Ishikawa (cell line): ENCODE results near the gene POLN.

Experiments
- CEBPB ChIP-seq: IDR thresholded peaks from 2 replicates; pipeline ENCODE4 v1.6.1; 2012
- CREB1 ChIP-seq: IDR thresholded peaks from 2 replicates; pipeline ENCODE4 v1.6.1; 2012; ENCODE audit warnings: low read depth
- EP300 ChIP-seq: IDR thresholded peaks from 2 replicates; pipeline ENCODE4 v1.6.1; 2012; ENCODE audit warnings: borderline replicate concordance
- FOXM1 ChIP-seq: IDR thresholded peaks from 2 replicates; pipeline ENCODE4 v1.6.1; 2012; ENCODE audit warnings: low read depth, borderline replicate concordance
- MAX ChIP-seq: IDR thresholded peaks from 2 replicates; pipeline ENCODE4 v1.6.1; 2012
- NFIC ChIP-seq: IDR thresholded peaks from 2 replicates; pipeline ENCODE4 v1.6.1; 2012
- REST ChIP-seq: IDR thresholded peaks from 2 replicates; pipeline ENCODE4 v1.6.1; 2012; ENCODE audit warnings: low read depth, mild to moderate bottlenecking
- TAF1 ChIP-seq: IDR thresholded peaks from 2 replicates; pipeline ENCODE4 v1.6.1; 2012; ENCODE audit warnings: low read depth, mild to moderate bottlenecking
- TEAD4 ChIP-seq: IDR thresholded peaks from 2 replicates; pipeline ENCODE4 v1.6.1; 2012
- YY1 ChIP-seq: IDR thresholded peaks from 2 replicates; pipeline ENCODE4 v1.6.1; 2012; ENCODE audit warnings: low read depth

GRCh38 chr4:2136726-2137125 lies 105.2 kb downstream of the POLN start:
- TF ChIP-seq EP300 (no peak), TEAD4 (no peak), CEBPB (no peak), REST (no peak), CREB1 (no peak), NFIC (no peak), YY1 (no peak), FOXM1 (no peak), TAF1 (no peak), MAX (no peak)
